GM19468 (cell line): ENCODE measurements around the gene EIF2AK3.
"Not testable (repeated sequence)": the region's sequence is repeated elsewhere in the genome, so short reads cannot be mapped to it uniquely, and the experiment has no call there.

ENCODE experiments used
- ATAC-seq: cut with Tn5 transposase; IDR thresholded peaks from one replicate; pipeline ENCODE4 v1.9.1; 2021; ENCODE audit warnings: mild to moderate bottlenecking, moderate library complexity, moderate number of reproducible peaks; ENCODE audit not compliant: unreplicated experiment; ENCODE audit errors: extremely low read depth

Gene EIF2AK3

GRCh38 chr2:88549616-88550292 lies 77.5 kb downstream of the EIF2AK3 start:
- no peak for ATAC-seq

GRCh38 chr2:88546291-88546690 lies 81.0 kb downstream of the EIF2AK3 start:
- not testable (repeated sequence) for ATAC-seq

- no peak for ATAC-seq
Observed at GRCh38 chr2:88545118-88545517, 82.1 kb downstream of the EIF2AK3 start.

GRCh38 chr2:88543541-88544057 lies 83.7 kb downstream of the EIF2AK3 start:
- no peak for ATAC-seq

- ATAC-seq = no peak
Observed at GRCh38 chr2:88542668-88543067, 84.6 kb downstream of the EIF2AK3 start.

GRCh38 chr2:88540346-88540745 lies 86.9 kb downstream of the EIF2AK3 start:
- no peak for ATAC-seq

GRCh38 chr2:88538362-88538917 lies 88.8 kb downstream of the EIF2AK3 start:
- ATAC-seq = no peak

- ATAC-seq = no peak
Observed at GRCh38 chr2:88537640-88538039, 89.6 kb downstream of the EIF2AK3 start.

GRCh38 chr2:88530081-88530480 lies 97.2 kb downstream of the EIF2AK3 start:
- no peak for ATAC-seq

- no peak for ATAC-seq
Observed at GRCh38 chr2:88521445-88522073, 105.7 kb downstream of the EIF2AK3 start.

GRCh38 chr2:88517759-88518201 lies 109.5 kb downstream of the EIF2AK3 start:
- no peak for ATAC-seq
